Stimulated activated CD4-positive, alpha-beta T cell treated with anti-CD3 and anti-CD28 coated beads, Interleukin-15, amount 100 ng/mL, for 1 hour (primary cell): ENCODE data around the gene ZNF385B.
"Not testable (repeated sequence)": the region's sequence is repeated elsewhere in the genome, so short reads cannot be mapped to it uniquely, and the experiment has no call there.

Source experiments
- DNase-seq, 2 donors: peaks; one replicate each; pipeline ENCODE4 v3.0.0-alpha.2; 2020; ENCODE audit warnings: low read depth in 1 of 2, low spot score in 1 of 2

Gene ZNF385B

DNA sequence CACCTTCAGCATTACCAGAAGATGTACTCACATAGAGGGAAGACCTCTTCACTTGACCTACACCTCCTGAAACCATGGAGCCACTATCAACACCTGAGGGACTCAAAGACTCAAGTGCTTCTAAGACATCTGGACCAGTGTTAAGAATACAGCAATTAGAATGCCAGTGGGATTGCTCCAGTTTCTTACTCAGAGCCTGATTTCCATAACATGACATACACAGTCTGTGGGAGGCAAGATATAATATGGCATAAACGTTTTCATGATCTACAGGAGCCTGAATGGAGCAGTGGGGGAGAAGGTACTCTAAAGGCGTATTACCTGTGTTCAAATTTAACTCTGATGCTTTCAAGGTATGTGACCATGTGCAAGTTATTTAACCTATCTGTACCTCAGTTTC lies 57.2 kb downstream of the ZNF385B start:
- DNase-seq = no peak

GRCh38 chr2:179802051-179802882 lies 59.1 kb downstream of the ZNF385B start:
- DNase-seq = no peak

DNA sequence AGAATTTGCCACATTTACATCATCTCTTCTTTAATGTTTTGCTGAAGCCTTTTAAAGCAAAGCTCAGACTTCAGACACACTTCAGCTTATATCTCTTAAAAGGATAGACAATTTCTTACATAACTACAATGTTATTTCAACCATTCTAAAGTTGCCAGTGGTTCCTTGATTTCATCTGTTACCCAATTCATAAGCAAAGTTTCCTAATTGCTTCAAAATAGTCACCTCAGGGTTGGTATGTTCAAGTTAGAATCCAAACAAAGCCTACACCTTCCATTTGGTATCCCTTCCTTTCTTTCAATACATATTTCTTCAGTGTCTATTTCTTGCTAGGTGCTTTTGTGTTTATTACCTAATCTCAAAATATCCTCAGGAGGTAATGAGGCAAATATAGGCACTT lies 60.6 kb downstream of the ZNF385B start:
- DNase-seq = no peak

DNA sequence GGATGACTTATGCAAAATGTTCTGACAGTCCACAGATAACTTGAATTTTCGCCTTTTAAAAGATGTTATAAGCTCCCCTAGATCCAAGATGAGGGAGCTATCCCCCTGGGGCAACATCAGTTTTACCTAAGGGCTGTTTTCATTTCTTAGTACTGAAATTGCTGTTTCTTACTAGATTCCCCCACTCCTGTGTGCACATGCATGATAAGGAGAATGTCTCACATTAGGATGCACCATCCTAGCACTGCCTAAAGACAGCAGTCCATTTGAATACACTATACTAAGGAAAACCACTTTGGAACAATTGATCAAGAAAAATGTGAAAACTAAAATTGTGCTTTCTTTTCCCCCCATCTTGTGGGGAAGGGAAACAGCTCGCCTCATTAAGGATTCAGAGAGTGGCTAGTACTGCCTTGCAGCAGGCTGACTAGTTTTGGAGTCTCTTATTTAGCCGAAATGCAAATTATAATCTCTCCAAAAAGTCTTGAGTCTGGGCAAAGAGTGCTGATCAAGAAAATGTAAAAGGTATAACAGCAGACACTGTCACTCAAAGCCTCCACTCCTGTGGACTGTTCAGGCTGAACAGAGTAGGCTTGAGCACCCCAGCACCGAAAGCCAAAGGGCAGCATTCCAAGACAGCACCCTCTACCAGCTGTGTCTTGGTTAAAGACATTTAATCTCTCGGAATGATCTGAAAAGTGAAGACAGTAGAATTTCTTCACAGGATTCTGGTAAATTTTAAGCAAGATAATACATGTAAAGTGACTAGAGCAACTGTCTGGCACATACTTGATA lies 65.0 kb downstream of the ZNF385B start:
- DNase-seq = no peak

DNA sequence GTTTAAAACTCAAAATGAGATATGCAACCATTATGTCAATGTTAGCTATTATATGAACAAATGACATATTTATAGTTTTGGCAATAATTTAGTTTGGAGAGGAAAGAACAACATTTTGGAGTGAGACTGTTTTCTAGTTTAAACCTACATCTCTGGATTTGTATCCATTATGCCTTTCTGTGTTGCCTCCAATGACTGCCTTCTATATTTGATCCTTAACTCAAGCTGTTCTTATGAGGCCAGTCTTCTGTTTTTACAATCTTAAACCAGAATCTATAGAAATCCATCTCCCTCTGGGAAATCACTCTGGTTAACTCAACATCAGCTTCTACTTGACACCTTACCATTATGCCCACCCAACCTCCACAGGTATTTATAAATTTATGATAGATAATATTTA lies 67.5 kb downstream of the ZNF385B start:
- no peak for DNase-seq

DNA sequence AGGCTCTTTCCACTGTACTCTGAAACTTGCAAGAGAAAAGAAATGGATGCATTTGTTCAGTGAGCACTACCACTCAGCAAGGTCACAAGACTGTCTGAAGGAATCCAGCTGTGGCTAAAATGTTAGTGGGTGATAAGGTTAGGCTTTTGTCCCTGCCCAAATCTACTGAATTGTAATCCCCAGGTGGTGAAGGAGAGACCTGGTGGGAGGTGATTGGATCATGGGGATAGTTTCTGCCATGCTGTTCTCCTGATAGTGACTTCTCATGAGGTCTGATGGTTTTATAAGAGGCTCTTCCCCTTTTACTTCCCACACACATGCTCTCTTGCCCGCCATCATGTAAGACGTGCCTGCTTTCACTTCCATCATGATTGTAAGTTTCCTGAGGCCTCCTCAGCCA lies 68.2 kb downstream of the ZNF385B start:
- DNase-seq = no peak

DNA sequence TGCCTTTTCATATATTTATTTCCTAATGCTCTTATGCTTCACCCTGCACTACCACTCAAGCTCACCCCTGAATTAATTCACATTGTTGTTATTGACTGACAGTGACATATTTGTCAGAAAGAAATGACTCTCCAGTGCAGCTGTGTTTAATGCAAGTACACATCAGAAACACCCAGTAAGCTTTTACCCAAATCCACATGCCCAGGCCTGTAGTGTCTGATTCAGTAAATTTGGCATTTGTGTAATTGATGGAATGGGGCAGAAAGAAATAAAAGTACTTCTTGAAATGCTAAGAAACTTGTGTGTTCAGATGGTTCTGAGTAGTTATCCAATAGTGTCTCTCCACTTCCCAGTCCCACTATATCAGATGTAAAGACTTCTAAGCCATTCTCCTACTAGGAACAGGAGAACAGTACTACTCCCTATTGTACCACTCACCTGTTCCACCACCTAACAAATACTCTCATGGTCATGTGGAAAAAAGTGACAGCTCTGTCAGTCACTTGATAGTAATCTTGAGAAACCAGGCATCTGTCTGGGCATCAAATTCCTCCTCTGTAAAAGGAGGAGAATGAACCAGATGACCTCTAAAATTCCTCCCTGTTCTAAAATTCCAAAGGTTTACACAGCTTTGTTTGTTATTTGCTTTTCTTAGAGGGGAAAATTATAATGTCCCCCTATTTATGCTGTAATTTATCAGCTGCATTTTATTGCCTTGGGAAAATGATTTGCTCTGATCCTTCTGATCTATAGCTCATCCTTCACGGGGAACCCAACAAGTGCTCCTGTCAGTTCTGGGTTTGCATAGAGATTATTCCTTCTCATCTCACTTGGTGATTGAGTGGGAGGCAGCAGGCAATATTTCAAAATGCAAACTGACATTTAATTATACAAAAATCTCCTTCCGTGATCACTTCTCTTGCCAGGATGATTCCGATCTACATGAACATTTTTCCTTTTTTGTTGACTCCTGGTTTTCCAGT lies 70.9 kb downstream of the ZNF385B start:
- no peak for DNase-seq

DNA sequence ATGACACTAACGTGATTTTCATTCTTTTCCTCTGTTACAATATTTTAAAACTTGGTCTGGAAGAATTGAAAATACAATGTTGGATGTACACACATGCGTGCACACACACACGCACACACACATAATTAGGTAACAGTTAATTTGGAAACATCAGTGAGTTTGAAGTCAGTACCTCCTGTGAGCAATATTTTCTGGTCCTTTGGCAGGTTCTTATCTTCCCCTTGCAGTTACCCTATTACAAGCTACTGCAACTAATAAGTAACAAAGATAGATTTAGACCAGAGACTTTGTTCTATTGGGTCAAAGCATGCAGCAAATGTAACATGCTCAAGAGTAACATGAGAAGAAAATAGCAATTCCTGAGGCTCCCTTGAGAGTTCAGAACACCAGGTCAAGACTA lies 73.3 kb downstream of the ZNF385B start:
- DNase-seq = no peak

DNA sequence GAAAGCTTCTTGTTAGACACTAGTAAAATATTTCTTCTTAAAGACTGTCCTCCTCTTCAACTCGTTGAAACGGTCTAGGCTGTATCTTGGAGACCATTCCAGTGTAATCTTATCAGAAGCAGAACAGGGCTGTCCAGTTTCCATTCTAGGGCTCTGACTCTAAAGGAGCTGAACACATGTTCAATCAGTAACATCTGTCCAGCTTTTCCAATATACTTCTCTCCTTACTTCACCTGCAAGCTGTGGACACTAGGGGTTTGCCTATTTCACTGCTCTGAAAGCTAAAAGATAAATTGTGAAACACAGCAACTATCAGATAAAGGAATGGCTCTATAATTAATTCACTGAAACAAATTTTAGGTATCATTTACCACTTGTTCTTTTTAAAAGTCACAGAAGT lies 73.8 kb downstream of the ZNF385B start:
- DNase-seq = no peak

- no peak for DNase-seq
These were observed 75.5 kb downstream of the ZNF385B start for GRCh38 chr2:179785902-179786301.

- not testable (repeated sequence) for DNase-seq
These were observed 79.1 kb downstream of the ZNF385B start for GRCh38 chr2:179782346-179782745.

GRCh38 chr2:179773986-179774385 lies 87.4 kb downstream of the ZNF385B start:
- DNase-seq = no peak

GRCh38 chr2:179772346-179772745 lies 89.1 kb downstream of the ZNF385B start:
- no peak for DNase-seq

DNA sequence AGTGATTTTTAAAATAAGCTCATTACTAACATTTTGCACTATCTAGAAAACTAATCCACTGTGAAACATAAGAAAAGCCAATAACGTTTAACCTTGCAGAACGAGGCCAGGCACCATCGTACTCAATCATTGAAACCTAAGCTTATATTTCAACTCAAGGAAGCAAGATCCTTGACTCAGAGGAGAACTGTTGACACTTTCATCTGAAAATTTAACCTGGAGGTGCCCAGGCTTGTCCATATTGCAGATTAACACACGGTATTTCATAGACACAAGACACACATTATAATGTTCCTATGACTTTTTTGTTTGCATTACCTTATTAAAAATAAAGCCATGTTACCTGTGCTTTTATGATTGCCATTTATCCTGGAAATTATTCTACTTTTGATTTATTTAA lies 89.6 kb downstream of the ZNF385B start:
- DNase-seq = no peak

DNA sequence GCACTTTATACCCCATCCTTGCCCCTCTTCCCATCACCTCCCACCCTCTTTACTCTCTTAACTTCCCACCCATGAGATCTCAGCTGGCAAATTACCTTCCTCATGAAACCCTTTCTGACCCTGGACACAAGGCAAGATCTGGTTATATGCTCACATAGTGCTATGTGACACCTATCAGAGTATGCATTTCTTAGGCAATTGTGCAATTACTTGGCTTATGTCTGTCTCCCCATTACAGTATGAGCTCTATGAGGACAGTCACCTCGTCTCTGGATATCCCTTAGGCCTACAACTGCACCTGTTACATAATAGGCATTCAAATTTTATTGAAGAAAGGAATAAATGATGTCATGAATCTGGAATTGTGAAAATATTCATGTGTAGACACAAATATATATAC lies 91.4 kb downstream of the ZNF385B start:
- DNase-seq = no peak

DNA sequence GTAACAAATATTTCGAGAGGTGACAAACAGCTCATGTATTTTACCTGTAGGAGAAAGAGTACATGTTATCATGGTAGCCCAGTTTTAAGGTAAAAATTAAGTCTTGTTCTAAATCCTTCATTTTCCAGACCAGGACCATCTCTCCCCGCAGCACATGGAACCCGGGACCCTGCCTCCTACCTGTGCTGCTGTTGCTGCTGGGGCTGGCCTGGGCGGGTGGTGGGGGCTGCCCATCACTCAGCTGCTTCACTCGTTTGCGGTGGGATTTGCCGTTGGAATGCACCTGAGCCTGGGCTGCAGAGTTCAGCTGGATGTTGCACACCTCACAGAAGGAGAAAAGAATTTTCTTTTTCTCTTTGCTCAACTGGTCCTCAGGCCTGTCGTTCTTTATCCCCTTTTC lies 92.1 kb downstream of the ZNF385B start:
- DNase-seq = no peak

DNA sequence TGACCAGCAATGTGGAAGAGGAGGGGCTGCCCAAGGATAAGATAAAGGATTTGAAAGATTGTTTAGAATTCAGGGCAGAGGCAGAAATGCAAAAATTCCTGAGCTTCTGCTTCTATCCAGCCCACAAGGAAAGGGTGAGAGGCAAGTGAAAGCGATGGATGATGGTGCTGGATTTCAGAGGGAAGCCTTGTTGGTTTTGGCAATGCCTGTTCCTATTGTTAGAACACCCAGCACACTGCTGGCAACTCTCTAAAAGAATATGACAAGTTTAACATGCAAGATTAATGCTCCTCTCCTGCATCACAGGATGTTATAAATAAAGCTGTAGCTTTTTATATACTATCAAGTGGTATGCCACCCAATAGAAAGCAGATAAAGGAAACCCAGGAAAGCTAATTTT lies 92.6 kb downstream of the ZNF385B start:
- DNase-seq = no peak

GRCh38 chr2:179765666-179766065 lies 95.7 kb downstream of the ZNF385B start:
- DNase-seq = no peak

DNA sequence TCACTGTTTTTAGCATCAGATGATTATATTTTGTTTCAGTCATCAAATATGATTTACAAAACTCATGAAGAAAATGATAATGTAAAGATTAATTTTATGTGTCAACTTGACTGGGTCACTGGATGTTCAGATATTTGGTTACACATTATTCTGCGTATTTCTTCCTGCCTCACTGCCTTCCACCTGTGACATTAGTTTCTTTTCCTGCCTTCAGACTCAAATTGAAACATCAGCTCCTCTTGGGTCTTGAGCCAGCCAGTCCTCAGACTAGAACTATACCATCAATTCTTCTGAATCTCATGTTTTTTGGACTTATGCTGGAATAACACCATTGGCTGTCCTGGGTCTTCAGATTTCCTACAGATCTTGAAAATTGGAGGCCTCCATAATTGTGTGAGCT lies 96.7 kb downstream of the ZNF385B start:
- DNase-seq = no peak

DNA sequence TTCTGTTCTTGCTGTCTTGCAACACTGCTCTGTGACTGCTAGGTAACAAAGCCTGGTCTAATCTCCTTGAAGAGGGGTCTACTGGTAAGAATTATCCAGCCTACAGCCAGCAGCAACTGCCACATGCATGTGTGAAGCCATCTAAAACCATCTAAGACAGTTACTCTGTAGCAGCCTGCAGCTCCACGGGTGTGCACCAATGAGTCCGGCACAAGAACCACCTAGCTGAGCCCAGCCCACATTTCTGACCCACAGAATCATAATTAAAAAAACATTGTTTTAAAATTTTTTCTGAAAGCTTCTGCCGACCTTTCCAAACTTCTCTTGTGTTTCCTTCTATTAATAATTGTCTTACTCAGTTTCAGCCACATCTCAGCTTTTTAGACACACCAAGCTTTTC lies 102.8 kb downstream of the ZNF385B start:
- no peak for DNase-seq

GRCh38 chr2:179751163-179751809 lies 110.1 kb downstream of the ZNF385B start:
- no peak for DNase-seq
